ENCODE results near the gene MKKS.

DNA sequence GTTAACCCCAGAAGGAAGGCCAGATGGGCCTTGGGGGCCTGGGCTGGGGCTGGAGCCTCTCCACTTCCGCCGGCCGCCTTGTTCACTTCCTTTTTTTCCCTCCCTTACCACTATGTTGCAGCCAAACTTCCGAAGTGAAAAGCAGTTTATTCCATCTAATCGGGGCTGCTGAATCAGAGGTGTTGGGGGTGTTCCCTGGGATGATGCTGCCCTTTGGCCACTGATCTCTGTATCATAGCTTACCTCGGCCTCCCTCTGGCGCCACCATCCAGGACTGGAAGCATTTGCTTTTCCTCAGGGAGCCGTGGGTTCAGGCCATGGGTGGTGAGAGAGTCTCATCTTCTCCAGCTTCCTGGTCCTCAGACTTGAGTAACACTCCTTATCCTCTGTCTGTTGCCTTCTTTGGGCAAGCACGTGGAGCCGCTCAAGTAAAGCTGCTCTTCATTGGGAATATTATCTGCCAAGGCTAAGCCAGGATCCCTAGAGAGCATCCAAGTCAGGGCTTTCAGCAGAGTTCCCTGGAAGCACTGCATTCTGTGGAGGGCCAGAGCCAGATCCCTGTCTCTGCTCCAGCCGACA lies 40.7 kb upstream of the MKKS start:
- TF ChIP-seq, protein P1, sequence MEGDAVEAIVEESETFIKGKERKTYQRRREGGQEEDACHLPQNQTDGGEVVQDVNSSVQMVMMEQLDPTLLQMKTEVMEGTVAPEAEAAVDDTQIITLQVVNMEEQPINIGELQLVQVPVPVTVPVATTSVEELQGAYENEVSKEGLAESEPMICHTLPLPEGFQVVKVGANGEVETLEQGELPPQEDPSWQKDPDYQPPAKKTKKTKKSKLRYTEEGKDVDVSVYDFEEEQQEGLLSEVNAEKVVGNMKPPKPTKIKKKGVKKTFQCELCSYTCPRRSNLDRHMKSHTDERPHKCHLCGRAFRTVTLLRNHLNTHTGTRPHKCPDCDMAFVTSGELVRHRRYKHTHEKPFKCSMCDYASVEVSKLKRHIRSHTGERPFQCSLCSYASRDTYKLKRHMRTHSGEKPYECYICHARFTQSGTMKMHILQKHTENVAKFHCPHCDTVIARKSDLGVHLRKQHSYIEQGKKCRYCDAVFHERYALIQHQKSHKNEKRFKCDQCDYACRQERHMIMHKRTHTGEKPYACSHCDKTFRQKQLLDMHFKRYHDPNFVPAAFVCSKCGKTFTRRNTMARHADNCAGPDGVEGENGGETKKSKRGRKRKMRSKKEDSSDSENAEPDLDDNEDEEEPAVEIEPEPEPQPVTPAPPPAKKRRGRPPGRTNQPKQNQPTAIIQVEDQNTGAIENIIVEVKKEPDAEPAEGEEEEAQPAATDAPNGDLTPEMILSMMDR (IDR thresholded peaks at IDR 0.05) = no peak
- TF ChIP-seq POLR2A (IDR thresholded peaks at IDR 0.05) = no peak
- no peak for TF ChIP-seq EP300 (IDR thresholded peaks at IDR 0.05)
